ENCODE measurements around the gene TIMM50.
A peak's percentile ranks its signal among the peaks of the same experiment; 100 is the strongest.
"Not testable (repeated sequence)": the region's sequence is repeated elsewhere in the genome, so short reads cannot be mapped to it uniquely, and the experiment has no call there.

TIMM50 gene

DNA sequence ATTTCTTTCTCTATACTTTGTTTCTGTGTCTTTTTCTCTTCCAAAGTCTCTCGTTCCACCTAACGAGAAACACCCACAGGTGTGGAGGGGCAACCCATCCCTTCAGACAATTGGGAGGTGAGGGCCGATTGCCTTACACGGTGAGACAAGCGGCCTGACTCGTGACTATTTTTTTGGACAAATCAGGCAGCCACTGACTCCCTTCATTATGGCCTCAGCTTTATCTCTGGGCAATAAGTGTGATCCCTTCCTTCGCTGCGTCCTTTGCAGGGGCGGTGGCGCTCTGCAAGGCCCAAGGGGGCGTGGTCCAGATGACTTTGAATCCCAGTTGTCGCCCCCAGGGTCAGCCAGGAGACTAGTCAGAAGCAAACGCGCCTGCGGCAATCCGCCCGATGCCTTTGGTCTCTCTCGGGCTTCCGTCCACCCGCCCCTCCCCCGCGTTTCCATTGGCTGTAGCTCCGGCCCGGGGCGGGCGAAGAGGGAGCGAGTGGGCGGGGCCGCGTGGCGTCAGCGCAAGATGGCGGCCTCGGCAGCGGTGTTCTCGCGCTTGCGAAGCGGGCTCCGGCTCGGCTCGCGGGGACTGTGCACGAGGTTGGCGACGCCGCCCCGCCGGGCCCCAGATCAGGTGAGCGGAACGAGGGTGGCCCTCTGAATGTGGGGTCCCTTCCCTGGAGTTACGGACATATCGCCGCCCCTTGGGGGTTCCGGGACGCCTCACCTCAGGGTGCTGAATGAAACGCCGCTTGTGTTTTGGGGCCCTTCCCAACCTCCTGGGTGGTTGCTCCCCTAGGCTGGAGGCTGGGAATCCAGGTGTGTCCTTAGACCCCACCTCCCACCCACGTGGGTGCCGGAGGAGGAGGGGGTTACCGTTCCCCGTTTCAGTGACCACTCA, at the start of gene TIMM50:
TIMM50 (plus strand) TSS at position 502 of the 892 bp plus-strand sequence; CDS start at position 518, 16 bp downstream.
- peak within 1 kb of the TSS; percentile 97 for H3K4me3 ChIP-seq (ENCODE audit: low read depth, low read length)

DNA sequence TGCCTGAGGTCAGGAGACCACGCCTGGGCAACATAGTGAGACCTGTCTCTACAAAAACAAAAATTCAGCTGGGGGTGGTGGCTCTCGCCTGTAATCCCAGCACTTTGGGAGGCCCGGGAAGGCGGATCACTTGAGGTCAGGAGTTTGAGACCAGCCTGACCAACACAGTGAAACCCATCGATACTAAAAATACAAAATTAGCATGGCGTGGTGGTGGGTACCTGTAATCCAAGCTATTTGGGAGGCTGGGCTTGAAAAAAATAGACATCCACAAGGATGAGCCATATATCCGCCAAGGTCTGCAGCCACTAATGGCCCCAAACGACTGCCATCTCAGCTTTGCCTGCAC, 48.0 kb upstream of the TIMM50 start:
- no peak overlapping the region for H3K4me3 ChIP-seq (ENCODE audit: low read depth, low read length)

DNA sequence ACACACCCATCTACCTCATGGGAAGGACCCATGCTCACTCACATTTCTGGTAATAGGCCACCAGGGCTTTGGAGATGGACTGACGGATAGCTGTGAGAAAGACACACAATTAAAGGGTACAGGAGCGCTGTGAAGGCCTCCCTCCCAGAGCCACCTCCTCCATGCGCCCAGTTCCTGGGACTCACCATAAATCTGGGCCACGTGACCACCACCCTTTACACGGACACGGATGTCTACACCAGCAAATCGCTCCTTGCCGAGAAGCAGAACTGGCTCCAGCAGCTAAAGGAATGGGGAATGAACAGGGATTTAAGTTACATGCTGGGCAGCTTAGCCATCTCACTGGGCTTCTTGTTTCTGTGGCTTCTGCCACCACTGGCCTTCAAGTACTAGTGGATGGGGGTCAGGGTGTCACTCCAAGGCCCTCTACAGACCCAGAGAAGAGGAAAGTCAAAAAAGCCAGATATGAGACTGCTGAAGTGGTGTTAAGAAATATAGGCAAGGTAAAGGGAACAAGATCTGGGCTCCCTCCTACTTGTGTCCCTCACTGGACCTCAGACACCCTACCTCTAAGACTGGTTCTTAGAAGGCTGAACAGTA, 47.1 kb upstream of the TIMM50 start:
- H3K4me3 ChIP-seq (ENCODE audit: low read depth, low read length): no peak overlapping the region

DNA sequence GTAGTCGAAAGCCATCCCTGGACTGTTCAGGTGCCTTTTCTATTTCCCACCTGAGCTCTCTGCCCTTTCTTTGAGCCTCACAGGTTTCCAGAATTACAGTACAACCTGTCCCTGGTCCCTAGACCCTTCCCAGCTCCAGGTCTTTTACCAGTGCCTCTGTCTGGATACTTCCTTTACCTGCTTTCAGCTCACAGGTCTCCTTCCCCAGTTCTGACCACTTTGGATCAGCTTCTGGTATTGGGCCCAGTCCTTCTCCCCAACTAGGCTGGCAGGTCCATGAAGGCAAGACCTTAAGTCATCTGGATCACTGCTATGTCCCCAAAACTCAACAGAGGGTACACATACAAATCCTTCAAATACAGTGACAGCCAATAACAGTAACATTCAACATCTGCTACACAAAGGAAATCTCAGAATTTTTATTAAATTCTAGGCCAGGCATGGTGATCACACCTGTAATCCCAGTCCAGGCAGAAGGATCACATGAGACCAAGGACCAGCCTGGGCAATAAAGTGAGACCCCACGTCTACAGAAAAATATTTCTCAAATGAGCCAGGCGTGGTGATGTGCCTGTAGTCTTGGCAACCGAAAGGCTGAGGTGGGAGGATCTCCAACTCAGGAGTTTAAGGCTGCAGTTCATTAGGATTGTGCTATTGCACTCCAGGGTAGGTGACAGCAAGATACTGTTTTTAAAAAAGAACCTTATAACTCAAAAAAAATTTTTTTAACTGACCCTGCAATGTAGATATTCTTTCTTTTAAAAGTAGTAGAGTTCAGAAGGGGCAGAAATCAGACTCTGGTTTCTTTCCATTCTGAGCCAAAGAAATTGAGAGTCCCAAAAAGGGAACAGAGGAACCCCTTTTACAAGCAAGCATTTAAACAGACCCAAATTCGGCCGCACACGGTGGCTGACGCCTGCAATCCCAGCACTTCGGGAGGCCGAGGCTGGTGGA, 46.2 kb upstream of the TIMM50 start:
- H3K4me3 ChIP-seq (ENCODE audit: low read depth, low read length): peak overlapping the region; percentile 97

DNA sequence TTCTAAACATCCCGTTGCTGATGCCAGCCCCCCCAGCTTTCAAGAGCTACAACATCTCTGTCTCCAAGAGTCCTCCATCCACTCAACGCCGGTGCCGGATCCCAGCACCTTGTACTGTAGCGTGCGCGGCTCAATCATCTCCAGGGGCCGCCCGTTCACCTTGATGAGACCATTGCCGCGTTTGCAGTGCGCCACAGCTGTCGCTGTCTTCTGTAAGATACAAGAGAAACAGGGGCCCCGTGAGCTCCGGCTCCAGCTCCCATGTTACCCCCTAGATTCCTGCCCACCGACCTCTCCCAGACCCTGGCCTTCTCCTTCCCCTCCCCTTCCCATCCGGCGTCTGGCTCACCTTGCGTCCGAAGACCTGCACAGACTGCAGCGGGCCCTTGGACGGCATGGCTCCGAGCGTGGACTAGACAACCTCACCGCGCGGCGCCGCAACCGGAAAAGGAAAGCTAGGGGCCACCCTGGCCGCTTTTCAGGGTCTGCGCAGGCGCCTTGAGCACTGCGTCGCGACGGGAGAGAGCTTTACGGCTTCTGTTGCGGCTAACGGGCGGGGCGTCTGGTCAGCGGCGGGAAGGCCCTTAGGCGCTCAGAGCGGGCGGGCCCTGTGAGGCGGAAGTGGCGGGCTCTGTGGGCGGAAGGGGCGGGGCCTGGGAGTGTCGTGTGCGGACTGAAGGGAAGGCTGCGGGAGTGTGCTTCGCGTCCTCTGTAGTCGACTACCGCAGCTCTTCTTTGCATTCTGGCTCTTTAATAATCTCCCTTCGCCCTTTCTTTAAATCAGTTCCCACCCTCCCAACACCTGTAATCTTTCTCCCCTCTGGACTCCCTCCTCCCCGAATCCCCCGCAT, 44.9 kb upstream of the TIMM50 start, which contains the start of gene RPS16:
RPS16 (minus strand) TSS at position 451 of the 851 bp plus-strand sequence; CDS start at position 397, 54 bp downstream.
- H3K4me3 ChIP-seq (ENCODE audit: low read depth, low read length): peak within 1 kb of the TSS; percentile 97

DNA sequence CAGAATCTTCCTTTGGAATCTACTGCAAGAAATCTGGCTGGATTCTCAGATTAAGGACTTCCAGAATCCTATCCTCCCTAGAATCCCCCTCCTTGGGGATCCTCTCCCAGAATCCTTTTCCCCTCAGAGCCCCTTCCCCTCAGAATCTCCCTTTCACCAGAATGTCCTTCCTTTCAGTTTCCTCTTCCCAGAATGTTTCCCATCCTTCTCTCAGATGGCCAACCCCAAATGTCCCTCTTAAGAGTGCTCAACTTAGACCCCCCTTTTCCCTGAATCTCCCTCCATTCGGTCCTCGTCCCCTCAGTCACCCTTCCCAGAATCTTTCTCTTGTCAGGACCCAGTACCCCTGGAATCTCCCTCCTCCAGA, 44.3 kb upstream of the TIMM50 start:
- peak overlapping the region; percentile 65 for H3K4me3 ChIP-seq (ENCODE audit: low read depth, low read length)

DNA sequence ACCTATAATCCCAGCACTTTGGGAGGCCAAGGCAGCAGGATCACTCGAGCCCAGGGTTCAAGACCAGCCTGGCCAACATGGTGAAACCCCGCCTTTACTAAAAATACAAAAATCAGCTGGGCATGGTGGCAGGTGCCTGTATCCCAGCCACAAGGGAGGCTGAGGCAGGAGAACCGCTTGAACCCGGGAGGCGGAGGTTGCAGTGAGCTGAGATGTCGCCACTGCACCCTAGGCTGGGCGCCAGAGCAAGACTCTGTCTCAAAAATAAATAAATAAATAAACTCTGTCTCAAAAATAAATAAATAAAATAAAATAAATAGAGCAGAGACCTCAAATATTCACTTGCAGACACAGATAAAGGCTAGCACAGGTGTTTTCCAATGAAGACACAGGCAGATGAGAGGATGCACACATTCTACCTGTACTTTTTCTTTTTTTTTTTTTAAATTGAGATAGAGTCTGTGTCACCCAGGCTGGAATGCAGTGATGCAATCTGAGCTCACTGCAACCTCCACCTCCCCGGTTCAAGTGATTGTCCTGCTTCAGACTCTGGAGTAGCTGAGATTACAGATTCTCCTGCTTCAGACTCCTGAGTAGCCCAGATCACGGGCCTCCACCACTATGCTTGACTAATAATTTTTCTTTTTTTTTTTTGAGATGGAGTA, 42.2 kb upstream of the TIMM50 start:
- H3K4me3 ChIP-seq (ENCODE audit: low read depth, low read length): no peak overlapping the region

DNA sequence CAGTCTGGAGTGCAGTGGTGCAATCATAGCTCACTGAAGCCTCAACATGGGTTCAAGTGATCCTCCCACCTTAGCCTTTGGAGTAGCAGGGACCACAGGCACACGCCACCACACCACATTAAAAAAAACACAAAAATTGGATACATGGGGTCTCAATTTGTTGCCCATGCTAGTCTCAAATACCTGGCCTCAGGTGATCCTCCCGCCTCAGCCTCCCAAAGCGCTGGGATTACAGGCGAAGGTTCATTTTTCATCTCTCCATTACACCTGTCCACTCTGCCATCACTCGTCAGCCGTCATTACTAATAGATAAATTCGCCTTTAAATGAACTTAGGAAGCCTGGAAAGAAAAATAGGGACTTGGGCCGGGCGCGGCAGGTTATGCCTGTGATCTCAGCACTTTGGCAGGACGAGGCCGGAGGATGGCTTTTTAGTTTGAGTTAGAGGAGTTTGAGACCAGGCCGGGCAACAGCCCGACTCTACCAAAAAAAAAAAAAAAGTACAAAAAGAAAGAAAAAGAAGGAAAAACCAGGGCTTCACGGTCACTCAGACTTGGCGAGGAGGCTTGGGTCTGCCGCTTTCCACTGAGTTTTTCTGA, 35.9 kb upstream of the TIMM50 start:
- H3K4me3 ChIP-seq (ENCODE audit: low read depth, low read length): peak overlapping the region; percentile 88

DNA sequence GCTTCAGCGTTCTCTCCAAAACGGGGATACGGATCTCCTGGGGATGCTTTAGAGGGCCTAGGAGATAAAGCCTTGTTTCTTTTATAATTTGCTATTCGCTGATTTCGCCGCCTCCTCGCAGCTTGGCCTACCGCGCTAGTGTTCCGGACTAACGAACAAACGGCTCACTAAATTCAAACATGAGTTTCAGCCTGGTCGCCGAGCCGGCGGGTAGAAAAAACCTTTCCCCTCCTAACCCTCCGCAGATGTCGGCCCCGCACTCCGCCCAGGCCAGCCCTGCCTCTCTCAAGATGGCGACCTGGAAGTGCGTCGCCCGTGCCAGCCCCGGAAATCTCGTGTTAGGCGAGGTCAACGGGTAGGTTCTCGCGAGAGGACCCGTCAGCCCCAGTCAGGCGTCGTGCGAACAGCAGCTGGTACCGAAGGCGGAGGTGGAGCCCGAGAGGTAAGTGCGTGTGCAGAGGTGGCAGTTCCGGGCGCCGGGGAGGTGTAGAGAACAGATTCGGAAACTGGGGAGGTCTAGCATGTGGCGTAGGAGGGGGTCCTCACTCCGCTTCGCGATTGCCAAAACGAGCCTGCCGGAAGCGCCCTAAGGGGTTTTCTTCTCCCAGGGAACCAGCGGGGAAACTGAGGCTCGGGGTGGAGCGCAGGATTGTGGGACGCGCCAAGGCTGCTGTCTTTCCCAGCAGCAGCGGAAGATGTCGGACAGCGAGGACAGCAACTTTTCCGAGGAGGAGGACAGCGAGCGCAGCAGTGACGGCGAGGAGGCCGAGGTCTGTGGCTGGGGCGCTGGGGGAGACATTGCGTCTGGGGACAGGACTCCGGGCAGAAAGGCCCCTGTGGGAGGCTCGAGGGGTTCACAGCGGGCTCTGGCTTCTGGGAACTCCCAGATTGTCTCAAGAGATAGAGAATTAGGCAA, 35.2 kb upstream of the TIMM50 start, which contains the start of gene SUPT5H:
SUPT5H (plus strand) TSS at position 387 of the 916 bp plus-strand sequence; CDS start at position 696, 309 bp downstream.
- peak within 1 kb of the TSS; percentile 88 for H3K4me3 ChIP-seq (ENCODE audit: low read depth, low read length)

DNA sequence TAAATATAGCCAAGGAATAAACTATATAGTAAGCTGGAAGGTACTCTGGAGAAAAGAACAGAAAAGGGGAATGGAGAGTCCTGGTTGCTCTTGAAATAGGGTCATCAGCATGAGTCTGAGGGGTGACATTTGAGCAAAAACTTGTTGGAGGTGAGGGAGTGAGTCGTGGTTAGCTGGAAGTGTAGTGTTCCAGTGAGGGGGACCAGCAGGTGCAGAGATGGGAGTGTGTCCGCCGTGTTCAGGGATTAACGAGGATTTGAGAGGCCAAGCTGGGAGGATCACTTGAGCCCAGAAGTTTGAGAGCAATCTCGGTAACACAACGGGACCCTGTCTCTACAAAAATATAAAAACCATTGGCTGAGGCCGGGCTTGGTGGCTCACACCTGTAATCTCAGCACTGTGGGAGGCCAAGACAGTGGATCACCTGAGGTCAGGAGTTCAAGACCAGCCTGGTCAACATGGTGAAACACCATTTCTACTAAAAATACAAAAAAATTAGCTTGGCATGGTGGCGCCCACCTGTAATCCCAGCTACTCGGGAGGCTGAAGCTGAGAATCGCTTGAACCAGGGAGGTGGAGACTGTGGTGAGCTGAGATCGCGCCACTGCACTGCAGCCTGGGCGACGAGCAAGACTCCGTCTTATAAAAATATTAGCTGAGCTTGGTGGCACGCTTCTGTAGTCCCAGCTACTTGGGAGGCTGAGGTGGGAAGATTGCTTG, 34.1 kb upstream of the TIMM50 start:
- H3K4me3 ChIP-seq (ENCODE audit: low read depth, low read length): peak overlapping the region; percentile 88

DNA sequence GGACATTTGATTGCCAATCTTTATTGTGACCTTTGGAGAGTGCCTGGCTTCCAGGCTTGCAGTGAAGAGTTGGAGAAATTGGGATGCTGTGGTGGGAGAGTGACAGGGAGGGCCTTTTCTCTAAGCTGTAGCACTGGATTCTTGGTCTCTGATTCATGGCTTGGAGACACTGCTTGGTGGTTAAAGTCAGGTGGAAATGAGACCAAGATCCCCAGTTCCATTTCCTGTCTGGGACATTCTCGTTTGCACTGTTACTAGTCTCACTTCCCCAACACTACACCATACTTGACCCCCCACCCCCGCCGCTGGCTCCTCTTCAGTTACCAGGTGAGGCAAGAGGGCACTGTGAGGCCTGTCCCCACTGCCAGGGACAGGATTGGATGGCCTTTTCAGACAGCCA, 32.4 kb upstream of the TIMM50 start:
- H3K4me3 ChIP-seq (ENCODE audit: low read depth, low read length): no peak overlapping the region

DNA sequence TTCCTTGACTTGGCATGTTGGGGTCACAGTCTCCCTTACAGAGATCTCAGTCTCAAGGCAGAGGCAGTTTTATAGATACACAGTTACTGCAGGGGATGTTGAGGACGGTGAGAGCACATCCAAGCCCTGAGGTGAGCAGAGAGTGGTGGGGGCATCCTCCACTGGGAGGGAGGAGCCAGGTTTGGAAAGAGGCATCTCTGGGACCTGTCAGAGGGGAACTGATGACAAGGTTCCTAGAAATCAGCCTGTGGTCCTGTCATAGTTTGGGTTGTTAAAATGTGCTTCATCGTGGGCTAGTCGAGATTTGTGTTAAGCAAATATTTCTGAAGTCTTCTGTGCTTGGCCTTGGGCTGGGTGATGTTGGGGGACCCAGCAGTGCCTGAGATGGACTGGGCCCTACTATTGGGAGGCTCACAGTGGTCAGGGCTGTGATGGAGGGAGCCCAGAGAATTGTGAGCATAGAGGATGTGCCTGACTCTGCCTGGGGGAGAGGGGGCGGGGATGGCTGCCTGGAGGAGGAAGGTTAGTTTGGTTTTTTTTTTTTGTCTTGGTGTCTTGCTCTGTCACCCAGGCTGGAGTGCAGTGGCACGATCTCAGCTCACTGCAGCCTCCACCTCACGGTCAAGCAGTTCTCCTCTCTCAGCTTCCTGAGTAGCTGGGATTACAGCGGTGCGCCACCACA, 31.4 kb upstream of the TIMM50 start:
- no peak overlapping the region for H3K4me3 ChIP-seq (ENCODE audit: low read depth, low read length)

DNA sequence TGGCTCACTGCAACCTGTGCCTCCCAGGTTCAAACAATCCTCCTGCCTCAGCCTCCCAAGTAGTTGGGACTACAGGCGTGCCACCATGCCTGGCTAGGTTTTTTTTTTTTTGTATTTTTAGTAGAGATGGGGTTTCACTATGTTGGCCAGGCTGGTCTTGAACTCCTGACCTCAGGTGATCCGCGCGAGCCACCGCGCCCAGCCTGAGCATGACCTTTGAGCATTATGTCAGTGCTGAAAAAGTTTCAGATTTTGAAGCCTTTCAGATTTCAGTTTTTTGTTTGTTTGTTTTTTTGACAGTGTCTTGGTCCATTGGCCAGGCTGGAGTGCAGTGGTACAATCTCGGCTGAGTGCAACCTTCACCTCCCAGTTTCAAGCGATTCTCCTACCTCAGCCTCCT, 29.4 kb upstream of the TIMM50 start:
- not testable (repeated sequence) for H3K4me3 ChIP-seq (ENCODE audit: low read depth, low read length)

DNA sequence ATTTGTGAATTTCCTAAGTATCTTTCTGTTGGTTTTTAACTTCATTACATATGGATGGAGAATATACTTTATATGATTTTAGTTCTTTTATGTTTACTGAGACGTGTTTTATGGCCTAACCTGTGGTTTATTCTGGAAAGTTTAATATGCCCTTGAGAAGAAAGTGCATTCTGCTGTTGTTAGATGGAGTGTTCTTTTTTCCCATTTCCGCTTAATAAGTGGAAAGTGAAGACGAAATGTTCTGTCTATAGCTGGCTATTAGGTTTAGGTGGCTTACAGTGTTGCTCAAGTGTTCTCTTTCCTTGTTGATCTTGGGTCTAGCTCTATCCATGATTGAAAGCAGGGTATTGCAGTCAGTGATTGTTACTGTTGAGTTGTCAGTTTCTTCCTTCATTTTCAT, 17.2 kb upstream of the TIMM50 start:
- H3K4me3 ChIP-seq (ENCODE audit: low read depth, low read length): no peak overlapping the region

DNA sequence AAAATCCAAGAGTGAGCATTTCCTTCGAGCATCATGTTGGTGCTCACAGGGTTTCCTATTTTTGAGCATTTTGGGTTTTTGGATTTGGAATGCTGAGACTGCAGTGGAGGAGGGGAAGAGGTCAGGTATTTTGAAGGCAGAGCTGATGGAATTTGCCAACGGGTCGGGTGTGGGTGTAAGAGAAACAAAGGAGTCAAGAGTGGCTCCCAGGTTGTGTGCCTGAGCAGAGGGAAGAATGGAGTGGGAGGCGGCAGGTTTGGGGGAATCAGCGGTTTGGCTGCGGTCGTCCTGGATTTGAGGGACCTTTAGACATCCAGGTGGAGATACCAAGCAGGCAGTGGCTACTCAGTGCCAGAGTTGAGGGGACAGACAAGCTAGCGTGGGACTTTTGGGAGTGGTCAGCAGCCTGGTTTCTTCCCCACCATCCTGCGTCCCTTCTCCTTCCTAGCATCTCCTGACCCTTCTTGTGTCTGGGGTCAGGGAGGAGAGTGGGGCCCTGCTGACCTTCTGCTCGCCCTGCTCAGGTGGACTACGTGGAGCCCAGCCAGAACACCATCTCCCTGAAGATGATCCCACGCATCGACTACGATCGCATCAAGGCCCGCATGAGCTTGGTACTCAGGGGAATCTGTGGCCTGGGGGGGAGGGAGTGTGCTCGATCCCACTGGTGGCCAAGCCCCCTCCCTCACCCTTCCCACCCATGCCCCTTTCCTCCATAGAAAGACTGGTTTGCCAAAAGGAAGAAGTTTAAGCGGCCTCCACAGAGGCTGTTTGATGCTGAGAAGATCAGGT, 14.5 kb upstream of the TIMM50 start:
- H3K4me3 ChIP-seq (ENCODE audit: low read depth, low read length): no peak overlapping the region

DNA sequence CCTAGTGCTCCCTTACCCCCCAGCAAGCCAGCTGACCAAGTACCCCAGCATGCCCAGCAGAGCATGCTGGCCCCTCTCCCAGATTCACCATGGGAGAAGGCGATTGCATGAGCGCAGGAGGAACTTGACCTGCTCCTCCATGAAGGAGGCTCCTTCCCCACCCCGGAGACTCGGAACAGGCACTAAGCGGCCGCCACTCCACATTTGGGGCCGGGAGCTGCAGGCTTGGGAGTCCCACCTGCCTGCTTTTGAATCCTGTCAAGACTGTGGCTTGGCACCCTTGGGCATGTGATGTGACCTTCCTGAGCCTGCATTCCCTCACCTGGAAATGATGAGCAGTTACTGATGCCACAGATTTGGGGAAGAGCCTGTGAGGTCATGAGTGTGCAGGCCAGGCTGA, 12.7 kb upstream of the TIMM50 start:
- H3K4me3 ChIP-seq (ENCODE audit: low read depth, low read length): no peak overlapping the region
